ENCODE results near the gene USB1. TPM values are rescaled to one million over a fixed set of nuclear protein-coding genes. Genes with fewer than 3 reads are reported as not detected.

Gene USB1
- total RNA-seq, 1 experiment from 2014 or later: 18.7 TPM

GRCh38 chr16:57970319-57970718, 30.9 kb upstream of the USB1 start:
- CTCF ChIA-PET: no interaction called here
- TF ChIP-seq EZH2 (IDR thresholded peaks at IDR 0.05; ENCODE audit: low read length, unreplicated experiment): no peak
- TF ChIP-seq EZH2phosphoT487 (IDR thresholded peaks at IDR 0.05; ENCODE audit: borderline replicate concordance, low read length): no peak
- TF ChIP-seq CTCF (conservative IDR thresholded peaks at IDR 0.05; ENCODE audit: low read depth, low read length): no peak
- no peaks in the 10 kb centered on the region for H4K20me1 ChIP-seq (ENCODE audit: low read length)
- ATAC-seq (no peak), DNase-seq (no peak)
- no peak overlapping the region for H3K4me3 ChIP-seq (ENCODE audit: low read length)
- no peaks in the 10 kb centered on the region for H3K4me1 ChIP-seq (ENCODE audit: insufficient read depth, low read length)
- no peaks in the 10 kb centered on the region for H3K79me2 ChIP-seq (ENCODE audit: low read length)
- BruUV-seq (replicated peaks): no TSS peak
- POLR2A ChIA-PET (ENCODE audit: unreplicated experiment): no interaction called here
- H3K36me3 ChIP-seq (ENCODE audit: low read depth, low read length): no peaks in the 10 kb centered on the region
- intact Hi-C loops (cut with micrococcal nuclease): no loop called here
- H3K4me2 ChIP-seq (ENCODE audit: low read length): no peak overlapping the region
- H3K9ac ChIP-seq (ENCODE audit: low read length): no peak overlapping the region
- no peak overlapping the region for H3K27ac ChIP-seq (ENCODE audit: low read length)
- no peaks in the 10 kb centered on the region for H3F3A ChIP-seq (ENCODE audit: low read length, unreplicated experiment)
- no peak overlapping the region for H2AFZ ChIP-seq (ENCODE audit: low read length)
- H3K9me3 ChIP-seq (ENCODE audit: low read length): no peaks in the 10 kb centered on the region
- H3K9me2 ChIP-seq (replicated peaks; ENCODE audit: low read length): no peaks in the 10 kb centered on the region
- H3K27me3 ChIP-seq (ENCODE audit: low read length): 0 out of 2 replicates have a peak, but pooled peaks cover 5% of the 10 kb centered on the region

GRCh38 chr16:57970970-57971369, 30.2 kb upstream of the USB1 start, which contains the start of gene CNGB1:
TSS of gene CNGB1 (minus strand) at chr16:57971128. CDS start at chr16:57967286, 3,842 bp downstream.
- no peaks in the 10 kb centered on the region for H3K9me2 ChIP-seq (replicated peaks; ENCODE audit: low read length)
- CTCF ChIA-PET: no interaction called here
- H3K4me1 ChIP-seq (ENCODE audit: insufficient read depth, low read length): no peaks in the 10 kb centered on the region
- H3K4me2 ChIP-seq (ENCODE audit: low read length): no peak within 1 kb of the TSS
- no peaks in the 10 kb centered on the region for H3K36me3 ChIP-seq (ENCODE audit: low read depth, low read length)
- BruUV-seq (replicated peaks): no TSS peak
- ATAC-seq: no peak
- no peaks in the 10 kb centered on the region for H3K79me2 ChIP-seq (ENCODE audit: low read length)
- H2AFZ ChIP-seq (ENCODE audit: low read length): no peak within 1 kb of the TSS
- no peak for DNase-seq
- intact Hi-C loops (cut with micrococcal nuclease): no loop called here
- no peak within 1 kb of the TSS for H3K4me3 ChIP-seq (ENCODE audit: low read length)
- H3K9me3 ChIP-seq (ENCODE audit: low read length): no peaks in the 10 kb centered on the region
- H3K27me3 ChIP-seq (ENCODE audit: low read length): 0 out of 2 replicates have a peak, but pooled peaks cover 5% of the 10 kb centered on the region
- no peaks in the 10 kb centered on the region for H3F3A ChIP-seq (ENCODE audit: low read length, unreplicated experiment)
- H4K20me1 ChIP-seq (ENCODE audit: low read length): no peaks in the 10 kb centered on the region
- TF ChIP-seq CTCF (conservative IDR thresholded peaks at IDR 0.05; ENCODE audit: low read depth, low read length): no peak
- TF ChIP-seq EZH2 (IDR thresholded peaks at IDR 0.05; ENCODE audit: low read length, unreplicated experiment): no peak
- TF ChIP-seq EZH2phosphoT487 (IDR thresholded peaks at IDR 0.05; ENCODE audit: borderline replicate concordance, low read length): no peak
- no peak within 1 kb of the TSS for H3K27ac ChIP-seq (ENCODE audit: low read length)
- POLR2A ChIA-PET (ENCODE audit: unreplicated experiment): no interaction called here
- no peak within 1 kb of the TSS for H3K9ac ChIP-seq (ENCODE audit: low read length)

- no peaks in the 10 kb centered on the region for H3K9me3 ChIP-seq (ENCODE audit: low read length)
- H3F3A ChIP-seq (ENCODE audit: low read length, unreplicated experiment): no peaks in the 10 kb centered on the region
- no peak overlapping the region for H3K27ac ChIP-seq (ENCODE audit: low read length)
- no peaks in the 10 kb centered on the region for H4K20me1 ChIP-seq (ENCODE audit: low read length)
- no peak overlapping the region for H2AFZ ChIP-seq (ENCODE audit: low read length)
- TF ChIP-seq EZH2phosphoT487 (IDR thresholded peaks at IDR 0.05; ENCODE audit: borderline replicate concordance, low read length): no peak
- no peak for TF ChIP-seq CTCF (conservative IDR thresholded peaks at IDR 0.05; ENCODE audit: low read depth, low read length)
- no peak for TF ChIP-seq EZH2 (IDR thresholded peaks at IDR 0.05; ENCODE audit: low read length, unreplicated experiment)
- H3K9me2 ChIP-seq (replicated peaks; ENCODE audit: low read length): no peaks in the 10 kb centered on the region
- ATAC-seq (no peak), DNase-seq (no peak)
- POLR2A ChIA-PET (ENCODE audit: unreplicated experiment): no interaction called here
- no peaks in the 10 kb centered on the region for H3K4me1 ChIP-seq (ENCODE audit: insufficient read depth, low read length)
- H3K4me3 ChIP-seq (ENCODE audit: low read length): no peak overlapping the region
- H3K79me2 ChIP-seq (ENCODE audit: low read length): no peaks in the 10 kb centered on the region
- H3K4me2 ChIP-seq (ENCODE audit: low read length): no peak overlapping the region
- no TSS peak for BruUV-seq (replicated peaks)
- 0 out of 2 replicates have a peak, but pooled peaks cover 5% of the 10 kb centered on the region for H3K27me3 ChIP-seq (ENCODE audit: low read length)
- no peak overlapping the region for H3K9ac ChIP-seq (ENCODE audit: low read length)
- H3K36me3 ChIP-seq (ENCODE audit: low read depth, low read length): no peaks in the 10 kb centered on the region
- CTCF ChIA-PET: no interaction called here
- intact Hi-C loops (cut with micrococcal nuclease): no loop called here
Measured at GRCh38 chr16:57971848-57972247, 29.4 kb upstream of the USB1 start.
